H1 (cell line): ENCODE measurements around the gene DNER. TPM values are rescaled to one million over a fixed set of nuclear protein-coding genes. Genes with fewer than 3 reads are reported as not detected.

Experiments used
- POLR2AphosphoS5 ChIP-seq: IDR thresholded peaks from 2 replicates; pipeline ENCODE4 v1.6.1; 2011; ENCODE audit warnings: low read depth, low read length
- RXRA ChIP-seq: IDR thresholded peaks from 2 replicates; pipeline ENCODE4 v1.6.1; 2011; ENCODE audit warnings: low read depth, mild to moderate bottlenecking, low read length, moderate library complexity; ENCODE audit not compliant: insufficient read depth
- polyA plus RNA-seq, 7 experiments: library from polyadenylated mRNA; depleted of rRNA in 3 of 7; stranded (reverse) in 5 of 7; unstranded in 2 of 7; fragments of >200 nt in 5 of 7; fragments of 200-250 nt in 2 of 7; gene quantifications; 1 replicate in 5 of 7; 2 replicates in 1 of 7; 4 replicates in 1 of 7; pipeline versions ENCODE4 v1.2.1 to v1.2.3, GENCODE V29; 2011 to 2013; ENCODE audit warnings: missing spikeins in 2 of 7, mixed read lengths in 2 of 7
- total RNA-seq: library from RNA; stranded (reverse); fragmentation: NEBNext Ultra II Directional; extraction: Animal tissue kit (Norgen Biotek cat#: 25700); gene quantifications from 2 replicates; pipeline ENCODE4 v1.2.1, GENCODE V29; 2021
- TF ChIP-seq, protein P1 (sequence below), 3 experiments: IDR thresholded peaks; 1 replicate in 2 of 3; 2 replicates in 1 of 3; pipeline versions ENCODE4 v1.5.1 to v1.6.1; 2011; ENCODE audit warnings: low read length in 3 of 3, mild to moderate bottlenecking in 3 of 3, inconsistent platforms in 2 of 3, low read depth in 1 of 3, moderate library complexity in 1 of 3; ENCODE audit not compliant: insufficient read depth in 1 of 3; ENCODE audit errors: control extremely low read depth in 1 of 3

DNER gene
- total and polyA plus RNA-seq, 2 of the 8 experiments (the other 6 are each of a cell fraction or from before 2014, with no cell fraction given), result 6.8 to 16.3 TPM

DNA sequence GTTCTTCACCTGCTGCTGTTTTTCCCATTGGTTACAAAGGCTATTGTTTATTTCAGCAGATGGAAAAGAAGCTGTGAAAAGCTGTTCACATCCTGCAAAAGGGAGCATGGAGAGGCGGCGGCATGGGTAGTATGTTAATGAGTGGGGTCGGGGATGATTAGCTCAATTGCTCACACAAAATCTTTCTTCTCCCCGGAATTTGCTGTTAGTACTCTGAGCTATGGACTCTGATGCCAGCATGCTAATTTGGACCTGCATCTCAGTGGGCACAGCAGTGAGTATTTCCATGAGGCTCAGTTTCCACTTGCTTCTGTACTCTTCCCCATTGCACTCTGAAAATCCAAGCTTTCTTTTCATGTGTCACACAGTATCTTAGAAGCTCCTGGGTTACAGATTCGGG, 61.6 kb downstream of the DNER start (continued):
- TF ChIP-seq, protein P1, sequence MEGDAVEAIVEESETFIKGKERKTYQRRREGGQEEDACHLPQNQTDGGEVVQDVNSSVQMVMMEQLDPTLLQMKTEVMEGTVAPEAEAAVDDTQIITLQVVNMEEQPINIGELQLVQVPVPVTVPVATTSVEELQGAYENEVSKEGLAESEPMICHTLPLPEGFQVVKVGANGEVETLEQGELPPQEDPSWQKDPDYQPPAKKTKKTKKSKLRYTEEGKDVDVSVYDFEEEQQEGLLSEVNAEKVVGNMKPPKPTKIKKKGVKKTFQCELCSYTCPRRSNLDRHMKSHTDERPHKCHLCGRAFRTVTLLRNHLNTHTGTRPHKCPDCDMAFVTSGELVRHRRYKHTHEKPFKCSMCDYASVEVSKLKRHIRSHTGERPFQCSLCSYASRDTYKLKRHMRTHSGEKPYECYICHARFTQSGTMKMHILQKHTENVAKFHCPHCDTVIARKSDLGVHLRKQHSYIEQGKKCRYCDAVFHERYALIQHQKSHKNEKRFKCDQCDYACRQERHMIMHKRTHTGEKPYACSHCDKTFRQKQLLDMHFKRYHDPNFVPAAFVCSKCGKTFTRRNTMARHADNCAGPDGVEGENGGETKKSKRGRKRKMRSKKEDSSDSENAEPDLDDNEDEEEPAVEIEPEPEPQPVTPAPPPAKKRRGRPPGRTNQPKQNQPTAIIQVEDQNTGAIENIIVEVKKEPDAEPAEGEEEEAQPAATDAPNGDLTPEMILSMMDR (IDR thresholded peaks at IDR 0.05; ENCODE audit: control extremely low read depth in 1 of 3, insufficient read depth in 1 of 3, low read depth in 1 of 3, low read length in 3 of 3), result no peak
- no peak for TF ChIP-seq RXRA
- TF ChIP-seq POLR2AphosphoS5, result no peak
